Erythroblast (primary cell): ENCODE data around the gene CACNA1A.
"Not testable (repeated sequence)": the region's sequence is repeated elsewhere in the genome, so short reads cannot be mapped to it uniquely, and the experiment has no call there.

Experiments
- DNase-seq, 2 experiments: peaks; one replicate each; lab custom pipeline; 2025; lab: John Stamatoyannopoulos, UW
- GATA1 ChIP-seq: IDR thresholded peaks from 2 replicates; pipeline ENCODE4 v1.6.1; 2011; ENCODE audit warnings: low read depth, mild to moderate bottlenecking, control low read depth, low read length, moderate library complexity
- POLR2A ChIP-seq: IDR thresholded peaks from 2 replicates; pipeline ENCODE4 v1.6.1; 2011; ENCODE audit warnings: mild to moderate bottlenecking, low read length

CACNA1A gene

GRCh38 chr19:13262450-13262849 lies 243.8 kb downstream of the CACNA1A start:
- TF ChIP-seq GATA1 (no peak), POLR2A (no peak)
- DNase-seq, result peak; percentile 59 to 75

- peak in 1 of 2 experiments; percentile 52 for DNase-seq
- TF ChIP-seq GATA1 (no peak), POLR2A (no peak)
Measured at GRCh38 chr19:13260883-13261653, 245.2 kb downstream of the CACNA1A start.

GRCh38 chr19:13256918-13257317 lies 249.4 kb downstream of the CACNA1A start:
- no peak for DNase-seq
- TF ChIP-seq POLR2A (no peak), GATA1 (no peak)

- DNase-seq, result not testable (repeated sequence)
Measured at GRCh38 chr19:13256398-13256797, 249.9 kb downstream of the CACNA1A start.

GRCh38 chr19:13255719-13256059 lies 250.6 kb downstream of the CACNA1A start:
- no peak for TF ChIP-seq GATA1
- TF ChIP-seq POLR2A, result no peak
- DNase-seq, result no peak

- TF ChIP-seq GATA1 (no peak), POLR2A (no peak)
- DNase-seq, result no peak
Measured at GRCh38 chr19:13255041-13255718, 251.1 kb downstream of the CACNA1A start.

GRCh38 chr19:13252569-13253335 lies 253.5 kb downstream of the CACNA1A start:
- no peak for DNase-seq
- TF ChIP-seq POLR2A (no peak), GATA1 (no peak)

- TF ChIP-seq POLR2A (no peak), GATA1 (no peak)
- no peak for DNase-seq
Measured at GRCh38 chr19:13244920-13245319, 261.4 kb downstream of the CACNA1A start.

GRCh38 chr19:13241231-13242104 lies 264.8 kb downstream of the CACNA1A start:
- DNase-seq, result no peak
- TF ChIP-seq POLR2A, result no peak
- TF ChIP-seq GATA1, result no peak

- DNase-seq, result no peak
- TF ChIP-seq GATA1 (no peak), POLR2A (no peak)
Measured at GRCh38 chr19:13240312-13241022, 265.8 kb downstream of the CACNA1A start.

- no peak for TF ChIP-seq GATA1
- TF ChIP-seq POLR2A, result no peak
- DNase-seq, result no peak
Measured at GRCh38 chr19:13238891-13239534, 267.3 kb downstream of the CACNA1A start.

- peak; percentile 70 to 75 for DNase-seq
- TF ChIP-seq POLR2A (no peak), GATA1 (no peak)
Measured at GRCh38 chr19:13234518-13234917, 271.8 kb downstream of the CACNA1A start.

GRCh38 chr19:13231663-13232062 lies 274.6 kb downstream of the CACNA1A start:
- TF ChIP-seq POLR2A (no peak), GATA1 (no peak)
- DNase-seq, result no peak

- no peak for DNase-seq
- TF ChIP-seq POLR2A (no peak), GATA1 (no peak)
Measured at GRCh38 chr19:13229246-13229645, 277.0 kb downstream of the CACNA1A start.
